SJSA1 (cell line): ENCODE results near the gene UBE2C. TPM values are rescaled to one million over a fixed set of nuclear protein-coding genes. Genes with fewer than 3 reads are reported as not detected.
"Not testable (repeated sequence)": the region's sequence is repeated elsewhere in the genome, so short reads cannot be mapped to it uniquely, and the experiment has no call there.

Experiments used
- DNase-seq, 2 experiments: peaks; one replicate each; pipeline ENCODE4 v3.0.0-alpha.2; 2015 to 2020; ENCODE audit warnings: low spot score in 2 of 2, low read depth in 1 of 2
- H3K27ac ChIP-seq: fragments of 250-450 bp; sonication (Bioruptor Pico); 2 replicates; pipeline ENCODE4 v1.5.1; 2020; ENCODE audit warnings: mild to moderate bottlenecking, moderate library complexity
- H3K27me3 ChIP-seq: fragments of 250-450 bp; sonication (Bioruptor Pico); replicated peaks from 2 replicates; pipeline ENCODE4 v1.5.1; 2020; ENCODE audit warnings: mild to moderate bottlenecking, moderate library complexity
- H3K36me3 ChIP-seq: fragments of 250-450 bp; sonication (Bioruptor Pico); 2 replicates; pipeline ENCODE4 v1.5.1; 2020; ENCODE audit warnings: mild to moderate bottlenecking
- H3K4me1 ChIP-seq: fragments of 250-450 bp; sonication (Bioruptor Pico); replicated peaks from 2 replicates; pipeline ENCODE4 v1.6.1; 2021; ENCODE audit warnings: mild to moderate bottlenecking
- H3K4me3 ChIP-seq: fragments of 250-450 bp; sonication (Bioruptor Pico); 2 replicates; pipeline ENCODE4 v1.5.1; 2020; ENCODE audit warnings: mild to moderate bottlenecking
- H3K9me3 ChIP-seq: fragments of 250-450 bp; sonication (Bioruptor Pico); replicated peaks from 2 replicates; pipeline ENCODE4 v1.5.1; 2020; ENCODE audit warnings: mild to moderate bottlenecking
- total RNA-seq: library from RNA; depleted of rRNA; stranded (reverse); fragments of >200 nt; shearing (Covaris generic); gene quantifications from 2 replicates; pipeline ENCODE4 v1.2.3, GENCODE V29; 2014

The UBE2C gene
- total RNA-seq, 1 experiment from 2014 or later, result 249 TPM

DNA sequence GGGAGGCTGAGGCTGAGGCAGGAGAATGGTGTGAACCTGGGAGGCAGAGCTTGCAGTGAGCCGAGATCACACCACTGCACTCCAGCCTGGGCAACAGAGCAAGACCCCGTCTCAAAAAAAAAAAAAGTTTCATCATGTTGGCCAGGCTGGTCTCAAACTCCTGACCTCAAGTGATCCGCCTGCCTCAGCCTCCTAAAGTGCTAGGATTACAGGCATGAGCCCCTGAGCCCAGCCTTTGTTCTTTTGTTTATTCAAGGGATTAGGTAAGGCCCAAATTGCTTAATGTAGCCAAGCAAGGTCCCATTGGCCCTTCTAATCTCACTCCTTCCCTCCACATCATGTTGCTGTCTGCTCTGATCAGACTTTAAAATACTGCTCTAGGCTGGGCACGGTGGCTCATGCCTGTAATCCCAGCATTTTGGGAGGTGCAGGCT is 17.2 kb downstream of the UBE2C start:
- H3K27ac ChIP-seq, H3K27me3 ChIP-seq, H3K4me3 ChIP-seq, DNase-seq, H3K36me3 ChIP-seq, H3K9me3 ChIP-seq: not testable (repeated sequence)
- H3K4me1 ChIP-seq, result peaks cover 15% of the 10 kb centered on the region

DNA sequence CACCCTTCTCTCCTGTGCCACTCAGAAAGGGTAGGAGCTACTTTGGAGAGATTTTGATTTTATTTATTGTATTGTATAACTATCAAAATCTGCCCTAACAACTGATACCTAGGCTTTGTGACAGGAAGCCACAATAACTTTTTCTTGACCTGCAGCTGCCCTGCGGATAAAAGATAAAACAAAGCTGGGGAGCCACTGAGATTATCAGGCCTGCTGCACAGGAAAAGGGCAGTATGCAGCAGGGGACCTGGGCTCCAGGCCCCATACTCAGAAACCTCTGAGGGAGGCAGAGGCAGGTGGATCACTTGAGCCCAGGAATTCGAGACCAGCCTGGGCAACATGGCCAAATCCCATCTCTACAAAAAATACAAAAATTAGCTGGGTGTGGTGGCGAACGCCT is 20.2 kb downstream of the UBE2C start:
- H3K27ac ChIP-seq, result no peak overlapping the region
- H3K27me3 ChIP-seq, result no peaks in the 10 kb centered on the region
- peaks cover 26% of the 10 kb centered on the region for H3K4me1 ChIP-seq
- no peaks in the 10 kb centered on the region for H3K9me3 ChIP-seq
- no peak overlapping the region for H3K4me3 ChIP-seq
- no peak for DNase-seq
- peaks cover 17% of the 10 kb centered on the region for H3K36me3 ChIP-seq

DNA sequence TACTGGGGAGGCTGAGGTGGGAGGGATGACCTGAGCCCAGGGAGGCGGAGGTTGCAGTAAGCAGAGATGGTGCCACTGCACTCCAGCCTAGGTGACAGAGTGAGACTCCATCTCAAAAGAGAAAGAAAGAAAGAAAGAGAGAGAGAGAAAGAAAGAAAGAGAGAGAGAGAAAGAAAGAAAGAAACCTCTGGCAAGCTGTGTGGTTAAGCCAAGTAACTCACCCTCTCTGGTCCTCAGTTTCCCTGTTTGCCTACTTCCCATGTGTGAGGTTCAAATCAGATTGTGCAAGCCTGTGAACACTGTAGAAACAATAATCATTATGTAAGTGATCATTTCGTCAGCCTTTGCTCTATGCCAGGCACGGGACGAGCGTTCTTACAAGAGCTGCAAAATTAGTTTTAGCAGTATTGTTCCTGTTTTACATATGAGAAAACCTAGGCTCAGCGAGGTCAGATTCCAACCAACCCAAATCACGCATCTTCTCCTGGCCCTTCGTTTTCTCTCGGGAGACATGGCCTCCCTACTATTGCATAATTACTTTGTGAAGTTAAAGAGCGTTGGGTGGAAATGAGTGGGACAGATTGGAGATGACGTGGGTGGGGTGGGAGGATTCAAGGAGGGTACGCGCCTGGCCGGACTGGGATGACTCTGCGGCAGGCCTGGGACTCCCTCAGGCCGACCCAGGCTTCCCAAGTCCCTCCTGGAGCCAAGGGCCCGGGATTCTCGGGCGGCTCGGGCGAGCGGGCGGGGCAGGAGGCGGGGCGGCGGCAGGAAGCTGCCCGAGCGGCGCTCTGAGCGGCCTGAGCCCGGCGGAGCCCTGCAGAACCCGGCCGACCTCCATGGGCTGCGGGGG is 20.8 kb downstream of the UBE2C start, which contains the start of gene SNX21:
TSS of gene SNX21 (plus strand) at position 770 of the 853 bp plus-strand sequence. CDS start 121 bp downstream, outside the sequence.
- peak within 1 kb of the TSS; percentile 39 for H3K27ac ChIP-seq
- H3K4me3 ChIP-seq, result peak within 1 kb of the TSS; percentile 61

DNA sequence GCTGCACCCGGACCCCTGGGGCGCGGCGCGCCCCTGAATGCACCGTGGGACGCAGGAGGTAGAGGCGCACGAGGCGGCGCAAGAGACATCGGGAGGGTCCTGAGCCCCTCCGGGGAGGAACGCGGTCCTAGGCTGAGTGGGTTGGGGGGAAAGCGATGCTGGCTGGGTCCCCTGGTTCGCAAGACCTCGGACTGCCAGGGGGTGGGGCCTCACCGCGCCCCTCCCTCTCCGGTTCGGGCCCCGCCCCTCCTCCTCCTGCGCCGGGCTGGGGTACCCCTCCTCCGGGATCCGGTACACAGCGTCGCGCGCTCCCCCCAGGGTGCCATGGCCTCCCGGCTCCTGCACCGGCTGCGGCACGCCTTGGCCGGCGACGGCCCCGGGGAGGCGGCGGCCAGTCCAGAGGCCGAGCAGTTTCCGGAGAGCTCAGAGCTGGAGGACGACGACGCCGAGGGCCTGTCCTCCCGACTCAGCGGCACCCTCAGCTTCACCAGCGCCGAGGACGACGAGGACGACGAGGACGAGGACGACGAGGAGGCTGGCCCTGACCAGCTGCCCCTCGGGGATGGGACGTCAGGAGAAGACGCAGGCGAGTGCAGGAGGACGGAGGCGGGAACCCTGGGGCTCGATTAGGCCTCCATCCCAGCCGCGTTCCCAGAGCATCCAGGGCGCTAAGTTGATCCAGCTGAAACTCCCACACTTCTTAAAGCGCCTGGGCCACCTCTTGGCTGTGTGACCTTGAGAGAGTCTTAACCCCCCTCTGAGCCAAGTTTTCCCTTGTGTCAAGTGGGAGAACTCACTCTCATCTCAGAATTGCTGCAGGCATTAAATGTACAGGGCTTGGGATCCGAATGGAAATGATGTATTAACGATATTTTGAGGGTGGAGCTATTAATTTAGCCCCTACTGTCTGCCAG is 21.7 kb downstream of the UBE2C start:
- peak overlapping the region; percentile 61 for H3K4me3 ChIP-seq
- H3K36me3 ChIP-seq, result peaks cover 27% of the 10 kb centered on the region
- peak; percentile 68 to 91 for DNase-seq
- no peaks in the 10 kb centered on the region for H3K27me3 ChIP-seq
- no peaks in the 10 kb centered on the region for H3K9me3 ChIP-seq
- peak overlapping the region; percentile 39; the same call in 1 of the 2 replicates for H3K27ac ChIP-seq
- H3K4me1 ChIP-seq, result peaks cover 26% of the 10 kb centered on the region

More for the DNA sequence above, 20.8 kb downstream of the UBE2C start, which contains the start of gene SNX21:
- Histone ChIP-seq H3K4me1 (peaks cover 26% of the 10 kb centered on the region), H3K36me3 (peaks cover 19% of the 10 kb centered on the region), H3K27me3 (no peaks in the 10 kb centered on the region), H3K9me3 (no peaks in the 10 kb centered on the region)
- peak; percentile 85 to 89 for DNase-seq

DNA sequence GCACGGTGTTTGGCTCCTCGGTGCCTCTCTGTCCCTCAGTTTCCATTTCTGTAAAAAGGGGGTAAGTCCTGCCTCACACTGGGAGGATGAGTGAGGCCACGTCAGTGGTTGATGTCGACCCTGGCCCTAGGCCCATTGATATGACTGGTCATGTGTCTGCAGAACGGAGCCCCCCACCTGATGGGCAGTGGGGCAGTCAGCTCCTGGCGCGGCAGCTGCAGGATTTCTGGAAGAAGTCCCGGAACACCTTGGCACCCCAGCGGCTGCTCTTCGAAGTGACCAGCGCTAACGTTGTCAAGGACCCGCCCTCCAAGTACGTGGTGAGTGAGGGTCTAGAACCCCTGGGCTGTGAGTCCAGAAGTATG is 22.3 kb downstream of the UBE2C start:
- Histone ChIP-seq H3K9me3 (no peaks in the 10 kb centered on the region), H3K36me3 (peaks cover 27% of the 10 kb centered on the region), H3K4me3 (no peak overlapping the region), H3K4me1 (peaks cover 26% of the 10 kb centered on the region), H3K27me3 (no peaks in the 10 kb centered on the region), H3K27ac (no peak overlapping the region)
- DNase-seq, result no peak

DNA sequence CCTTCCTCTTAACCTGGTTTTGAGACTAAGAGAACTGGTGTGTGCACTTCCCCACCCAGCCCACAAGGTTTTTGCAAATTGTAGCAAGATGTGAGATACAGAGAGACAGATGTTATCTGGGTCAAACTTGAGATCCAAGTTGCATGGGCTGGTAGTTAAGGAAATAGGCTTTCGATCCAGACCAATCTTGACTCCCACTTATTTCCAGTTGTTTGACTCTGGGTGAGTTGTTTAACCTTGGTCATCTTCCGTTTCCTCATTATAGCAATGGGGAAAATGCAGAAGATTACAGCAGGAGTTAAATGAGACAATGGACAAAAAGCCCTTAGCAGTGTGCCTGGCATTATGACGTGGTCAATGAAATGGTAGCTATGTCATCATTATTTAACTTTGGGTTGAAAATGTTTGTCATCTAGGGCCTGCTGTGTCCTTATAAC is 22.9 kb downstream of the UBE2C start:
- no peaks in the 10 kb centered on the region for H3K9me3 ChIP-seq
- no peak overlapping the region for H3K27ac ChIP-seq
- peaks cover 26% of the 10 kb centered on the region for H3K4me1 ChIP-seq
- peaks cover 27% of the 10 kb centered on the region for H3K36me3 ChIP-seq
- DNase-seq, result no peak
- no peaks in the 10 kb centered on the region for H3K27me3 ChIP-seq
- no peak overlapping the region for H3K4me3 ChIP-seq

DNA sequence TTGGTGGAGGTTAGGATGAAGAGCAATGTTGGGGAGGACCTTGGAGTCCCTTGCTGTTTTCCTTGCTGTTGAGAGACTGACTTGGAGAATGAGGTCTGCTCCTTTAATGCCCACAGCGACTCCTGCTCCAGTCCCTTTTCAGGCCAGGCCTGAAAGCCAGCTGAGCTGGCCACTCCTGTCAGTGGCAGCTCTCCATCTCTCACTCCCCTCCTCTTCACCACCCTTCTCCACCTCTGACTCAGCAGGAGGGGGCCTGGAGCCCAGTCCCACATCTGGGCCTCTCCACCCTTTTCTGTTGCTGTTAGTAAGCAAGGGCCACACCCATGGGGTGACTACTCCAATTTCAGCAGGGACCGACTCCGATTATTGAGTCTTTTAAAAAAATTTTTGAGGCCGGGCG is 23.4 kb downstream of the UBE2C start:
- no peak for DNase-seq
- H3K27me3 ChIP-seq, result no peaks in the 10 kb centered on the region
- H3K27ac ChIP-seq, result no peak overlapping the region
- peaks cover 30% of the 10 kb centered on the region for H3K36me3 ChIP-seq
- H3K4me3 ChIP-seq, result no peak overlapping the region
- no peaks in the 10 kb centered on the region for H3K9me3 ChIP-seq
- H3K4me1 ChIP-seq, result peaks cover 26% of the 10 kb centered on the region

DNA sequence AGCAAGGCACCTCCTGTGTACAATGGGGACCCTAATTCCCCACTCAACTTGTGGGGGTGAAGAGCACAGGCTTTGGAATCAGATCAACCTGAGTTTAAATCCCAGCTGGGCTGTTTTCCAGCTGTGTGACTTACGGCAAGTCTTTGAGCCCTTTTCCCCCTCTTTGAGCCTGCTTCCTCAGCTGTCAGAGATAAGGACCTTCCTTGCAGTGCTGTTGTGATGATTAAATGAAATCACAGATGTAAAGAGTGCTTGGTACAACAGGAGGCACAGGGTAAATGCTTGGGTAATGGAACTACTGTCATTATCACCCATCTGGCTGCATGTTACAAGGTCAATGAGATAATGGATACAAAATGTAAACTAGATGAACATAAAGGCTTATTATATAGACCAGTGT is 24.4 kb downstream of the UBE2C start:
- no peak for DNase-seq
- H3K27me3 ChIP-seq, result no peaks in the 10 kb centered on the region
- no peaks in the 10 kb centered on the region for H3K9me3 ChIP-seq
- H3K36me3 ChIP-seq, result peaks cover 40% of the 10 kb centered on the region
- peaks cover 26% of the 10 kb centered on the region for H3K4me1 ChIP-seq
- no peak overlapping the region for H3K4me3 ChIP-seq
- H3K27ac ChIP-seq, result no peak overlapping the region

DNA sequence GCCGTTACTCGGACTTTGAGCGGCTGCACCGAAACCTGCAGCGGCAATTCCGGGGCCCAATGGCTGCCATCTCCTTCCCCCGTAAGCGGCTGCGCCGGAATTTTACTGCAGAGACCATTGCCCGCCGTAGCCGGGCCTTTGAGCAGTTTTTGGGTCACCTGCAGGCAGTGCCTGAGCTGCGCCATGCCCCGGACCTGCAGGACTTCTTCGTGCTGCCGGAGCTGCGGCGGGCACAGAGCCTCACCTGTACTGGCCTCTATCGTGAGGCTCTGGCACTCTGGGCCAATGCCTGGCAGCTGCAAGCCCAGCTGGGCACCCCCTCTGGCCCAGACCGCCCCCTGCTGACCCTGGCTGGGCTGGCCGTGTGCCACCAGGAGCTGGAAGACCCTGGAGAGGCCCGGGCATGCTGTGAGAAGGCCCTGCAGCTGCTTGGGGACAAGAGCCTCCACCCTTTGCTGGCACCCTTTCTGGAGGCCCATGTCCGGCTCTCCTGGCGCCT is 28.3 kb downstream of the UBE2C start:
- Histone ChIP-seq H3K4me3 (no peak overlapping the region), H3K27ac (no peak overlapping the region), H3K9me3 (no peaks in the 10 kb centered on the region), H3K36me3 (peaks cover 61% of the 10 kb centered on the region), H3K27me3 (no peaks in the 10 kb centered on the region), H3K4me1 (0 out of 2 replicates have a peak, but pooled peaks cover 2% of the 10 kb centered on the region)
- DNase-seq, result no peak

DNA sequence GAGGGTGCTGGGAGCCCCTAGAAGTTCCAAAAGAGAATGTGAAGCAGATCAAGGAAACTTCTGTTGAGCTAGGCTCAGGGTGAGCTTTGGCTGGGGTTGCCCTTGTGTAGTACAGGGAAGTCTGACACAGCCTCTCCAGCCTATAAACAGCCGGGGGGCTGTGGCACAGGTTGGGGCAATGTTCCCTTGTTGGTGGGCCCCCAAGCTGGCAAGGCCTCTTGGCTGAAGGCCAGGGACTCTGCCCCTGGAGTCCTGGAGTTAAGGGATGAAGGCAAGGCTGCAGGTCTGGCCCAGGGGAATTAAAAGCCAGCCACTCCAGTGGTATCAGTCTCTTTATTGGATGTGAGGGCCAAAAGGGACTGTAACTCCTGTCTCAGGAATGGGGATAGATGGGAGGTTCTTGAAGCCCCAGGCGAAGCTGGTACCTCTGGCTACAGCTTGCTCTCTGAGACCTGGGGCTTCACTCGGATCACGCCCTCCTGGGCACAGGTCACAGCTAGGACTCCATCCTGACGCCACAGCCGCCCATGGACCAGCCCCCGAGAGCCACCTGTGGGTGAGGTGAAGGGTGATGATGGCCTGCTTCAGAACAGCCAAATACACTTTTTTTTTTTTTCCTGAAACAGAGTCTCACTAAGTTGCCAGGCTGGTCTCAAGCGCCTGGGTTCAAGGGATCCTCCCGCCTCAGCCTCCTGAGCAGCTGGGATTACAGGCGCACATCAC is 29.1 kb downstream of the UBE2C start:
- Histone ChIP-seq H3K4me1 (no peaks in the 10 kb centered on the region), H3K4me3 (no peak overlapping the region), H3K27me3 (no peaks in the 10 kb centered on the region), H3K36me3 (peaks cover 66% of the 10 kb centered on the region), H3K27ac (no peak overlapping the region), H3K9me3 (no peaks in the 10 kb centered on the region)
- no peak for DNase-seq

DNA sequence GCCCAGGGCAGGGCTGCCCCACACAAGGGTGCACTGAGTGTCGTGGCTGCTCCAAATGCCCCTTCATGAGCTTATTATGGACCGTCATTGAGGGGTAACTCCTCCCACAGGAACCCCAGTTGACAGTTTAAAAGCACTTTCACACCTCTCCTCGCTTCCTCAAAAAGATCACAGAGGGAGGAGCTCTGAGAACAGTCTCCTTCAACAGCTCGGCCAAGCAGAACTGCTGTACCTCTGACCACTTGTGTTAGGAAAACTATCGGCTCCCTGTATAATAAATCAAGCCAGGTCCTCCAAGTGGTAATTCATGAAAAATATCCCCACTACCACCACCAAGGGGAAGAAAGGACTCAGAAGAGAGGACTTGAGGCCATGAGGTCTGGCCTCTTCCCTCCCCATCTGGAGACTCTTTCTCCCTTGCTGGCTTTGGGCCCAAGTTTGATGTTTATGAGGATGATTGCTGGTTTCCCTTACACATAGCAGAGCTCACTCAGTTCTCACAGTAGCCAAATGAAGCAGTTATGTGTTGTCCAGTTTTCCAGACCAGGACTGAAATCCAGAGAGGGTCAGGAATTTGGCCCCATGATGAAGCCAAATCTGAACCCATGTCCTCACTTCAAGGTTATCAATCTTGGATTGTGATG is 29.8 kb downstream of the UBE2C start:
- Histone ChIP-seq H3K27ac (no peak overlapping the region), H3K9me3 (no peaks in the 10 kb centered on the region), H3K4me1 (no peaks in the 10 kb centered on the region), H3K27me3 (no peaks in the 10 kb centered on the region), H3K4me3 (no peak overlapping the region), H3K36me3 (peaks cover 69% of the 10 kb centered on the region)
- no peak for DNase-seq

DNA sequence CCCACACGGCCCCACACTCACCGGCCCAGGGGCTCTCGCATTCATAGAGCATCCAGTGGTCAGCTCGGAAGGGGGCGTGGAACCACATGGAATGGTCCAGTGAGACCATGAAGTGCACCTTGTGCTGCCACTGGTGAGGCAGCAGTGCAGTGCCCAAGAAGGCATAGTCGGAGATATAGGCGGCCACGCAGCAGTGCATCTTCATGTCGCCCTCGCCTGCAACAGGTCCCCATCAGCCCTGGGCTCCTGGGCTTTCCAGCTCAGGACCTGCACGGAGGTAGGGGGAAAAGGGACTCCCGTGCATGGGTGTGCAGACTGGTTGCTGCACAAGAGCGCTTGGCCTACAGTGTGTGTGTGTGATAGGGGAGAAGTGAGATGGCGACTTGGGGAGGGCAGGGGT is 31.1 kb downstream of the UBE2C start:
- no peaks in the 10 kb centered on the region for H3K4me1 ChIP-seq
- peaks cover 70% of the 10 kb centered on the region for H3K36me3 ChIP-seq
- H3K9me3 ChIP-seq, result no peaks in the 10 kb centered on the region
- H3K4me3 ChIP-seq, result no peak overlapping the region
- DNase-seq, result no peak
- no peaks in the 10 kb centered on the region for H3K27me3 ChIP-seq
- H3K27ac ChIP-seq, result no peak overlapping the region

DNA sequence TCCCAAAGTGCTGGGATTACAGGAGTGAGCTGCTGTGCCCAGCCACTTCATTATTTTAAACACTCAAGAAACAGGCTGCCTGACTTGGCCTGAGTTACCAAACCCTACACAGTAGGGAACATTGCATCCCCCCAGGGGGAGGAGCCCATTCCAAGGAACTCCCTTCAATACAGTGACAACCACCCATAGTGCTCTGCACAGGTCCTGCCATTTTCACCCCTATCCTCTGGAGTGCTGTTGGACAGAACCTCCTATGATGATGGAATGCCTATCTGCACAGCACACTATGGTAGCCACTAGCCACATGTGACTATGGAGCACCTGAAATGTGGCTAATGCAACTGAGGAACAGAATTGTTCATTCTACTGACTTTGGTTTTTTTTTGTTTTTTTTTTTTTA is 33.0 kb downstream of the UBE2C start:
- Histone ChIP-seq H3K27ac (no peak overlapping the region), H3K4me3 (no peak overlapping the region), H3K9me3 (no peaks in the 10 kb centered on the region), H3K4me1 (no peaks in the 10 kb centered on the region), H3K36me3 (peaks cover 74% of the 10 kb centered on the region), H3K27me3 (no peaks in the 10 kb centered on the region)
- DNase-seq, result no peak
